Heart left ventricle (tissue), 13 donors: ENCODE data around the gene TTLL1.

Source experiments
- POLR2A ChIP-seq, 2 donors: fragments of 450-650 bp; IDR thresholded peaks; one replicate each; pipeline ENCODE4 v1.6.1; 2017; ENCODE audit warnings: antibody characterized with exemption in 2 of 2, mild to moderate bottlenecking in 2 of 2, moderate library complexity in 2 of 2
- TF ChIP-seq, protein P1 (sequence below), 12 donors: fragments of 200-600 bp; sonication (generic) in 4 of 12; IDR thresholded peaks; one replicate each; pipeline versions ENCODE4 v1.5.0 to v1.8.0; 2018 to 2022; ENCODE audit warnings: antibody characterized with exemption in 12 of 12, mild to moderate bottlenecking in 5 of 12
- donor health status: ischemic (EF 13 %, LVEDD 7.1; RV severe dilation, severe dysfunction).
- donor health status: DM: no; HTN: yes; CAD: no.
- donor health status: DM: no; HTN: no; CAD: no.
- donor health status: ischemic (EF 25% LVEDD 6.9; RV normal size, moderate dysfunction).
- donor health status: ischemic (EF 25% LVEDD 5.7; RV mildly dilated, moderate dysfunction).
- donor health status: ischemic (EF 35%, LVEDD 5.7; RV mildly dilated, moderate dysfunction).
- donor health status: nonischemic (EF 11% LVEDD 7.7; RV severe dilation, severe dysfunction).
- donor health status: DM: yes; HTN: yes; CAD: no.
- donor health status: PGD.
- donor health status: ischemic (EF 29% LVEDD 5.4; RV normal size, mild dysfunction).
- donor health status: nonischemic (EF 23%, LVEDD 6.1; RV moderate dilation, normal function).

- TF ChIP-seq, protein P1, sequence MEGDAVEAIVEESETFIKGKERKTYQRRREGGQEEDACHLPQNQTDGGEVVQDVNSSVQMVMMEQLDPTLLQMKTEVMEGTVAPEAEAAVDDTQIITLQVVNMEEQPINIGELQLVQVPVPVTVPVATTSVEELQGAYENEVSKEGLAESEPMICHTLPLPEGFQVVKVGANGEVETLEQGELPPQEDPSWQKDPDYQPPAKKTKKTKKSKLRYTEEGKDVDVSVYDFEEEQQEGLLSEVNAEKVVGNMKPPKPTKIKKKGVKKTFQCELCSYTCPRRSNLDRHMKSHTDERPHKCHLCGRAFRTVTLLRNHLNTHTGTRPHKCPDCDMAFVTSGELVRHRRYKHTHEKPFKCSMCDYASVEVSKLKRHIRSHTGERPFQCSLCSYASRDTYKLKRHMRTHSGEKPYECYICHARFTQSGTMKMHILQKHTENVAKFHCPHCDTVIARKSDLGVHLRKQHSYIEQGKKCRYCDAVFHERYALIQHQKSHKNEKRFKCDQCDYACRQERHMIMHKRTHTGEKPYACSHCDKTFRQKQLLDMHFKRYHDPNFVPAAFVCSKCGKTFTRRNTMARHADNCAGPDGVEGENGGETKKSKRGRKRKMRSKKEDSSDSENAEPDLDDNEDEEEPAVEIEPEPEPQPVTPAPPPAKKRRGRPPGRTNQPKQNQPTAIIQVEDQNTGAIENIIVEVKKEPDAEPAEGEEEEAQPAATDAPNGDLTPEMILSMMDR (IDR thresholded peaks at IDR 0.05) = no peak
- no peak for TF ChIP-seq POLR2A (IDR thresholded peaks at IDR 0.05)
These were observed 94.8 kb downstream of the TTLL1 start for GRCh38 chr22:42994276-42994916.
